H1 (cell line): ENCODE data around the gene MTPN. TPM values are rescaled to one million over a fixed set of nuclear protein-coding genes. Genes with fewer than 3 reads are reported as not detected.

Experiments used
- CTCF ChIA-PET: fragments of 300-600 bp; sonication (Branson Sonifier 250); formaldehyde crosslinking; loops from one replicate; lab custom pipeline; 2021; ENCODE audit not compliant: partially characterized antibody; lab: Charles Lee
- POLR2A ChIA-PET: fragments of 300-600 bp; sonication (Branson Sonifier 250); formaldehyde crosslinking; loops from one replicate; lab custom pipeline; 2021; ENCODE audit warnings: inconsistent platforms; ENCODE audit not compliant: partially characterized antibody; lab: Charles Lee
- DNase-seq, 2 experiments: peaks; one replicate each; pipeline versions ENCODE4 v3.0.0 to v3.0.0-alpha.2; 2010 to 2022; ENCODE audit warnings: low spot score in 2 of 2, low read depth in 1 of 2, mixed read lengths in 1 of 2
- FAIRE-seq: peaks from 2 replicates; lab custom pipeline; 2011; peaks lifted over from hg19 to GRCh38; lab: Jason Lieb, UNC
- H2AFZ ChIP-seq: 2 replicates; pipeline ENCODE4 v1.8.1; 2012; ENCODE audit warnings: low read length, inconsistent platforms
- H2AK5ac ChIP-seq: 2 replicates; pipeline ENCODE4 v1.6.1; 2013; ENCODE audit warnings: low read depth, low read length
- H2BK120ac ChIP-seq: replicated peaks from 2 replicates; pipeline ENCODE3; 2013; ENCODE audit warnings: low read depth, low read length, inconsistent platforms
- H2BK12ac ChIP-seq: 2 replicates; pipeline ENCODE4 v1.6.1; 2013; ENCODE audit warnings: low read depth, low read length
- H2BK15ac ChIP-seq: 2 replicates; pipeline ENCODE4 v1.6.1; 2013; ENCODE audit warnings: low read length
- H2BK20ac ChIP-seq: 2 replicates; pipeline ENCODE4 v1.6.1; 2013; ENCODE audit warnings: low read length
- H2BK5ac ChIP-seq: 2 replicates; pipeline ENCODE4 v1.6.1; 2013; ENCODE audit warnings: low read depth, low read length
- H3K14ac ChIP-seq: 2 replicates; pipeline ENCODE4 v1.6.1; 2013; ENCODE audit warnings: inconsistent platforms; ENCODE audit not compliant: insufficient read length
- H3K18ac ChIP-seq: 2 replicates; pipeline ENCODE4 v1.6.1; 2013; ENCODE audit warnings: low read length; ENCODE audit errors: extremely low read depth
- H3K23ac ChIP-seq: 2 replicates; pipeline ENCODE4 v1.6.1; 2013; ENCODE audit warnings: inconsistent platforms; ENCODE audit not compliant: insufficient read length
- H3K23me2 ChIP-seq: 2 replicates; pipeline ENCODE4 v1.6.1; 2013; ENCODE audit warnings: low read depth, low read length
- H3K27ac ChIP-seq: 2 replicates; pipeline ENCODE4 v1.6.1; 2011; ENCODE audit warnings: low read depth, low read length, inconsistent platforms
- H3K27me3 ChIP-seq, 4 experiments: replicated peaks in 1 of 4; 1 replicate in 1 of 4; 2 replicates in 3 of 4; pipeline versions ENCODE4 v1.6.1 to v1.8.1; 2011 to 2013; ENCODE audit warnings: low read length in 3 of 4, mild to moderate bottlenecking in 3 of 4, inconsistent platforms in 2 of 4, mixed read lengths in 2 of 4, moderate library complexity in 1 of 4; ENCODE audit not compliant: control insufficient read depth in 3 of 4, insufficient read depth in 3 of 4; ENCODE audit errors: extremely low read depth in 1 of 4
- H3K36me3 ChIP-seq, 4 experiments: 2 replicates each; pipeline versions ENCODE4 v1.6.1 to v1.8.1; 2011 to 2013; ENCODE audit warnings: mild to moderate bottlenecking in 4 of 4, low read length in 3 of 4, moderate library complexity in 2 of 4, control low read depth in 1 of 4, inconsistent platforms in 1 of 4; ENCODE audit not compliant: insufficient read depth in 4 of 4, control insufficient read depth in 2 of 4
- H3K4ac ChIP-seq: replicated peaks from 2 replicates; pipeline ENCODE3; 2013; ENCODE audit warnings: low read length, low read depth, mixed read lengths, inconsistent platforms; ENCODE audit not compliant: insufficient read length
- H3K4me1 ChIP-seq, 4 experiments: replicated peaks in 1 of 4; 1 replicate in 1 of 4; 2 replicates in 3 of 4; pipeline versions ENCODE4 v1.6.1 to v1.8.1; 2011 to 2013; ENCODE audit warnings: low read length in 3 of 4, inconsistent platforms in 2 of 4, mixed read lengths in 1 of 4; ENCODE audit not compliant: insufficient read depth in 4 of 4, control insufficient read depth in 3 of 4
- H3K4me2 ChIP-seq, 2 experiments: 2 replicates each; pipeline versions ENCODE4 v1.6.1 to v1.8.1; 2011 to 2013; ENCODE audit warnings: low read depth in 2 of 2, low read length in 2 of 2, control low read depth in 1 of 2, inconsistent platforms in 1 of 2, mild to moderate bottlenecking in 1 of 2; ENCODE audit not compliant: insufficient read depth in 1 of 2
- H3K4me3 ChIP-seq, 4 experiments: fragments of 200-600, 300-600 bp in 1 of 4; sonication (generic), shearing (Covaris generic), sonication (Bioruptor Twin) in 1 of 4; 2 replicates each; pipeline versions ENCODE4 v1.5.1 to v1.8.1; 2011 to 2016; ENCODE audit warnings: low read length in 4 of 4, low read depth in 3 of 4, control low read depth in 2 of 4, inconsistent platforms in 2 of 4, mild to moderate bottlenecking in 2 of 4, mixed read lengths in 1 of 4, moderate library complexity in 1 of 4; ENCODE audit not compliant: insufficient read depth in 2 of 4; ENCODE audit errors: extremely low read depth in 1 of 4
- H3K56ac ChIP-seq: replicated peaks from 2 replicates; pipeline ENCODE3; 2013; ENCODE audit warnings: low read depth, mild to moderate bottlenecking, mixed read lengths, low read length, inconsistent platforms; ENCODE audit not compliant: insufficient read length
- H3K79me1 ChIP-seq: 2 replicates; pipeline ENCODE4 v1.6.1; 2013; ENCODE audit warnings: low read depth, low read length, control low read depth
- H3K79me2 ChIP-seq, 2 experiments: 2 replicates each; pipeline versions ENCODE4 v1.6.1 to v1.8.1; 2012 to 2013; ENCODE audit warnings: low read length in 2 of 2, mild to moderate bottlenecking in 2 of 2, inconsistent platforms in 1 of 2; ENCODE audit not compliant: insufficient read depth in 2 of 2, control insufficient read depth in 1 of 2
- H3K9ac ChIP-seq, 4 experiments: replicated peaks in 1 of 4; 1 replicate in 1 of 4; 2 replicates in 3 of 4; pipeline versions ENCODE4 v1.6.1 to v1.8.1; 2011 to 2013; ENCODE audit warnings: low read depth in 3 of 4, low read length in 3 of 4, control low read depth in 2 of 4, mild to moderate bottlenecking in 2 of 4, moderate library complexity in 2 of 4, inconsistent platforms in 1 of 4; ENCODE audit errors: extremely low read depth in 1 of 4
- H3K9me3 ChIP-seq, 2 experiments: 2 replicates each; pipeline versions ENCODE4 v1.6.1 to v1.8.1; 2012 to 2013; ENCODE audit warnings: mild to moderate bottlenecking in 2 of 2, moderate library complexity in 2 of 2, control low read depth in 1 of 2, inconsistent platforms in 1 of 2, low read depth in 1 of 2, low read length in 1 of 2, mixed read lengths in 1 of 2; ENCODE audit not compliant: insufficient read depth in 2 of 2
- H4K20me1 ChIP-seq, 2 experiments: replicated peaks in 1 of 2; 2 replicates each; pipeline versions ENCODE3 to v1.8.1; 2011 to 2013; ENCODE audit warnings: inconsistent platforms in 2 of 2, low read length in 2 of 2, mild to moderate bottlenecking in 1 of 2; ENCODE audit not compliant: insufficient read depth in 2 of 2, control insufficient read depth in 1 of 2
- H4K5ac ChIP-seq: 2 replicates; pipeline ENCODE4 v1.6.1; 2013; ENCODE audit warnings: low read length, low read depth, mixed read lengths, inconsistent platforms; ENCODE audit not compliant: insufficient read length
- H4K8ac ChIP-seq: 2 replicates; pipeline ENCODE4 v1.8.0; 2013; ENCODE audit warnings: mild to moderate bottlenecking, moderate library complexity, low read length, inconsistent platforms; ENCODE audit not compliant: insufficient read depth; ENCODE audit errors: extremely low read depth
- H4K91ac ChIP-seq: replicated peaks from 2 replicates; pipeline ENCODE3; 2013; ENCODE audit warnings: low read length, mixed read lengths, inconsistent platforms; ENCODE audit not compliant: insufficient read length
- CTBP2 ChIP-seq: IDR thresholded peaks from 2 replicates; pipeline ENCODE4 v1.7.0; 2011; ENCODE audit warnings: borderline replicate concordance, mild to moderate bottlenecking, moderate library complexity, mixed read lengths, low read length; ENCODE audit not compliant: insufficient read depth, insufficient read length
- HDAC6 ChIP-seq: IDR thresholded peaks from one replicate; pipeline ENCODE4 v1.7.1; 2012; ENCODE audit warnings: low read depth, mild to moderate bottlenecking, inconsistent platforms, low read length, moderate library complexity
- MAFK ChIP-seq: IDR thresholded peaks from 2 replicates; pipeline ENCODE4 v1.6.1; 2012; ENCODE audit warnings: low read depth, mild to moderate bottlenecking, improper control_type of control experiment, low read length
- NANOG ChIP-seq: IDR thresholded peaks from 2 replicates; pipeline ENCODE4 v1.6.1; 2011; ENCODE audit warnings: low read length, low read depth, mild to moderate bottlenecking, inconsistent platforms; ENCODE audit not compliant: insufficient read depth, poor library complexity, severe bottlenecking
- POLR2A ChIP-seq, 2 experiments: IDR thresholded peaks; 1 replicate in 1 of 2; 2 replicates in 1 of 2; pipeline ENCODE4 v1.6.1; 2011; ENCODE audit warnings: low read depth in 2 of 2, low read length in 2 of 2, mild to moderate bottlenecking in 2 of 2; ENCODE audit errors: control extremely low read depth in 1 of 2
- RFX5 ChIP-seq: IDR thresholded peaks from 2 replicates; pipeline ENCODE4 v1.6.1; 2011; ENCODE audit warnings: low read depth, low read length, improper control_type of control experiment, borderline replicate concordance
- RNF2 ChIP-seq: fragments of 200-900, 300-1000 bp; sonication (generic); IDR thresholded peaks from 2 replicates; pipeline ENCODE4 v1.7.1; 2016; ENCODE audit warnings: borderline replicate concordance, low read depth, mild to moderate bottlenecking, antibody characterized with exemption, low read length; ENCODE audit not compliant: poor library complexity, severe bottlenecking; ENCODE audit errors: missing control alignments
- RXRA ChIP-seq: IDR thresholded peaks from 2 replicates; pipeline ENCODE4 v1.6.1; 2011; ENCODE audit warnings: low read depth, mild to moderate bottlenecking, low read length, moderate library complexity; ENCODE audit not compliant: insufficient read depth
- TBP ChIP-seq: IDR thresholded peaks from 2 replicates; pipeline ENCODE4 v1.6.1; 2011; ENCODE audit warnings: low read depth, low read length, improper control_type of control experiment
- WGBS, 2 experiments: shearing (Covaris generic) in 1 of 2; methylation state at CpG; one replicate each; pipeline versions ENCODE4 v1.1.6 to v1.1.7; 2013 to 2015; ENCODE audit warnings: low lambda C conversion rate in 2 of 2, mixed read lengths in 2 of 2, inconsistent platforms in 1 of 2, low coverage in 1 of 2, missing lambda C conversion rate in 1 of 2; ENCODE audit not compliant: insufficient replicate concordance in 2 of 2, insufficient coverage in 1 of 2, insufficient read length in 1 of 2; ENCODE audit errors: extremely low coverage in 1 of 2, missing lambda C conversion rate in 1 of 2; 5-methylcytosine and 5-hydroxymethylcytosine counted together
- polyA plus RNA-seq, 7 experiments: library from polyadenylated mRNA; depleted of rRNA in 3 of 7; stranded (reverse) in 5 of 7; unstranded in 2 of 7; fragments of >200 nt in 5 of 7; fragments of 200-250 nt in 2 of 7; gene quantifications; 1 replicate in 5 of 7; 2 replicates in 1 of 7; 4 replicates in 1 of 7; pipeline versions ENCODE4 v1.2.1 to v1.2.3, GENCODE V29; 2011 to 2013; ENCODE audit warnings: missing spikeins in 2 of 7, mixed read lengths in 2 of 7
- total RNA-seq: library from RNA; stranded (reverse); fragmentation: NEBNext Ultra II Directional; extraction: Animal tissue kit (Norgen Biotek cat#: 25700); gene quantifications from 2 replicates; pipeline ENCODE4 v1.2.1, GENCODE V29; 2021
- TF ChIP-seq, protein P1 (sequence below): IDR thresholded peaks from 2 replicates; pipeline ENCODE4 v1.6.1; 2012; ENCODE audit warnings: low read length, inconsistent platforms
- TF ChIP-seq, protein P2 (sequence below): IDR thresholded peaks from 2 replicates; pipeline ENCODE4 v1.6.1; 2012; ENCODE audit warnings: inconsistent platforms

Gene MTPN
- total and polyA plus RNA-seq, 2 of the 8 experiments (the other 6 are each of a cell fraction or from before 2014, with no cell fraction given) = 33.0 to 101 TPM

GRCh38 chr7:135929249-135929648 is 47.9 kb downstream of the MTPN start:
- 86% methylated on average over 2 of the region's 2 CpGs; no CpG with 5 or more reads in 1 of the 2 experiments for WGBS, 2 experiments
- Histone ChIP-seq H3K14ac (no peak overlapping the region), H3K36me3 (peaks cover 0 to 10% (median 5%) of the 10 kb centered on the region in 4 experiments; a peak in 4 of 8 replicates), H3K18ac (no peak overlapping the region), H3K79me2 (peaks cover 0 to 15% of the 10 kb centered on the region in 2 experiments; a peak in 2 of 4 replicates), H3K4me3 (no peak overlapping the region), H3K27ac (no peak overlapping the region; the same call in 1 of the 2 replicates), H3K56ac (no peak overlapping the region), H2BK15ac (no peak overlapping the region), H3K9ac (no peak overlapping the region), H3K9me3 (no peaks in the 10 kb centered on the region), H3K27me3 (no peaks in the 10 kb centered on the region), H3K4me2 (no peak overlapping the region), H4K8ac (no peak overlapping the region), H3K23ac (no peak overlapping the region), H4K5ac (no peak overlapping the region), H2AK5ac (no peak overlapping the region), H4K91ac (no peak overlapping the region), H3K23me2 (no peaks in the 10 kb centered on the region), H3K4me1 (peaks cover 3 to 14% (median 3%) of the 10 kb centered on the region in 4 experiments; a peak in 6 of 7 replicates), H2BK12ac (no peak overlapping the region), H2BK120ac (no peak overlapping the region), H3K4ac (no peak overlapping the region), H3K79me1 (peaks cover 7% of the 10 kb centered on the region; the same call in 1 of the 2 replicates), H2AFZ (no peak overlapping the region), H2BK5ac (no peak overlapping the region), H4K20me1 (peaks cover 7 to 8% of the 10 kb centered on the region in 2 experiments), H2BK20ac (no peak overlapping the region)
- FAIRE-seq (no peak), DNase-seq (no peak)
- POLR2A ChIA-PET = no interaction called here
- CTCF ChIA-PET = interaction anchor here (0.9 to 1.4 kb wide), 4 partner anchors 9 to 128 kb away, joined by 3 to 8 read pairs (median 4); no protein-coding TSS in a partner anchor
- TF ChIP-seq RFX5 (no peak), RNF2 (no peak), MAFK (no peak), POLR2A (IDR thresholded peaks at IDR 0.05; ENCODE audit: control extremely low read depth in 1 of 2, low read depth in 2 of 2, low read length in 2 of 2) (no peak), NANOG (no peak), RXRA (no peak), CTBP2 (no peak), TBP (no peak), HDAC6 (no peak)
- TF ChIP-seq, protein P1, sequence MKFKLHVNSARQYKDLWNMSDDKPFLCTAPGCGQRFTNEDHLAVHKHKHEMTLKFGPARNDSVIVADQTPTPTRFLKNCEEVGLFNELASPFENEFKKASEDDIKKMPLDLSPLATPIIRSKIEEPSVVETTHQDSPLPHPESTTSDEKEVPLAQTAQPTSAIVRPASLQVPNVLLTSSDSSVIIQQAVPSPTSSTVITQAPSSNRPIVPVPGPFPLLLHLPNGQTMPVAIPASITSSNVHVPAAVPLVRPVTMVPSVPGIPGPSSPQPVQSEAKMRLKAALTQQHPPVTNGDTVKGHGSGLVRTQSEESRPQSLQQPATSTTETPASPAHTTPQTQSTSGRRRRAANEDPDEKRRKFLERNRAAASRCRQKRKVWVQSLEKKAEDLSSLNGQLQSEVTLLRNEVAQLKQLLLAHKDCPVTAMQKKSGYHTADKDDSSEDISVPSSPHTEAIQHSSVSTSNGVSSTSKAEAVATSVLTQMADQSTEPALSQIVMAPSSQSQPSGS = no peak
- TF ChIP-seq, protein P2, sequence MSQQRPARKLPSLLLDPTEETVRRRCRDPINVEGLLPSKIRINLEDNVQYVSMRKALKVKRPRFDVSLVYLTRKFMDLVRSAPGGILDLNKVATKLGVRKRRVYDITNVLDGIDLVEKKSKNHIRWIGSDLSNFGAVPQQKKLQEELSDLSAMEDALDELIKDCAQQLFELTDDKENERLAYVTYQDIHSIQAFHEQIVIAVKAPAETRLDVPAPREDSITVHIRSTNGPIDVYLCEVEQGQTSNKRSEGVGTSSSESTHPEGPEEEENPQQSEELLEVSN = no peak
